GM10248 (cell line): Measurements from ENCODE around the gene OR4F15.
"Not testable (repeated sequence)": the region's sequence is repeated elsewhere in the genome, so short reads cannot be mapped to it uniquely, and the experiment has no call there.

ENCODE experiments used
- CTCF ChIA-PET: fragments of 300-600 bp; sonication (Branson Sonifier 250); formaldehyde crosslinking; extraction: SDS; loops from one replicate; lab custom pipeline; 2021; ENCODE audit warnings: antibody characterized with exemption; lab: Yijun Ruan, JAX
- POLR2A ChIA-PET: fragments of 350-650 bp; sonication (Branson Sonifier 250); formaldehyde crosslinking; extraction: SDS; loops from one replicate; lab custom pipeline; 2020; ENCODE audit warnings: antibody characterized with exemption; lab: Yijun Ruan, JAX
- DNase-seq: peaks from one replicate; pipeline ENCODE4 v3.0.0; 2012; ENCODE audit errors: extremely low spot score
- CTCF ChIP-seq: IDR thresholded peaks from 2 replicates; pipeline ENCODE4 v1.5.1; 2012; ENCODE audit warnings: mild to moderate bottlenecking, low read depth; ENCODE audit errors: extremely low read depth, missing control alignments, control extremely low read depth

Gene OR4F15

GRCh38 chr15:101811902-101812301, at the start of gene OR4F15:
OR4F15 (plus strand) TSS chr15:101812202; CDS start chr15:101818187, 5,985 bp downstream.
- ChIA-PET POLR2A (no interaction called here), CTCF (no interaction called here)
- DNase-seq = no peak
- no peak for TF ChIP-seq CTCF

GRCh38 chr15:101764669-101765339, 47.2 kb upstream of the OR4F15 start:
- DNase-seq, POLR2A ChIA-PET, CTCF ChIA-PET: not testable (repeated sequence)

- POLR2A ChIA-PET = not testable (repeated sequence)
Observed at GRCh38 chr15:101765340-101765671, 46.7 kb upstream of the OR4F15 start.

GRCh38 chr15:101765772-101766456, 46.1 kb upstream of the OR4F15 start:
- CTCF ChIA-PET = no interaction called here
- POLR2A ChIA-PET = no interaction called here
- no peak for TF ChIP-seq CTCF
- no peak for DNase-seq

More at GRCh38 chr15:101765340-101765671, 46.7 kb upstream of the OR4F15 start:
- DNase-seq, CTCF ChIA-PET: not testable (repeated sequence)

- DNase-seq, POLR2A ChIA-PET, CTCF ChIA-PET: not testable (repeated sequence)
Observed at GRCh38 chr15:101767083-101767640, 44.8 kb upstream of the OR4F15 start.

- CTCF ChIA-PET = interaction anchor here (1.3 kb wide), 1 partner anchor 131 kb away, joined by 3 read pairs; no protein-coding TSS in a partner anchor
- TF ChIP-seq CTCF = no peak
- POLR2A ChIA-PET = no interaction called here
- DNase-seq = no peak
Observed at GRCh38 chr15:101772921-101773320, 39.1 kb upstream of the OR4F15 start.

- DNase-seq = no peak
- CTCF ChIA-PET = interaction anchor here (0.7 to 1.3 kb wide), 2 partner anchors 21 to 132 kb away, joined by 3 read pairs; no protein-coding TSS in a partner anchor
- POLR2A ChIA-PET = no interaction called here
- TF ChIP-seq CTCF = peak; percentile 49
Observed at GRCh38 chr15:101773496-101774100, 38.4 kb upstream of the OR4F15 start.

GRCh38 chr15:101775136-101775535, 36.9 kb upstream of the OR4F15 start:
- DNase-seq = no peak
- no peak for TF ChIP-seq CTCF
- POLR2A ChIA-PET = no interaction called here
- CTCF ChIA-PET = no interaction called here

- DNase-seq, POLR2A ChIA-PET, CTCF ChIA-PET: not testable (repeated sequence)
Observed at GRCh38 chr15:101778576-101778975, 33.4 kb upstream of the OR4F15 start.

- CTCF ChIA-PET, POLR2A ChIA-PET, DNase-seq: not testable (repeated sequence)
Observed at GRCh38 chr15:101780225-101780624, 31.8 kb upstream of the OR4F15 start.
